Activated CD4-positive, alpha-beta T cell treated with anti-CD3 and anti-CD28 coated beads, Interleukin-2, amount 10 ng/mL, durations not matched to agents 7 days and 5 days (primary cell): ENCODE data around the gene ASPDH. TPM values are rescaled to one million over a fixed set of nuclear protein-coding genes. Genes with fewer than 3 reads are reported as not detected.
A peak's percentile ranks its signal among the peaks of the same experiment; 100 is the strongest.

Experiments used
- CTCF ChIA-PET: fragments of 350-600 bp; sonication (Branson Sonifier 250); formaldehyde crosslinking; loops from one replicate; lab custom pipeline; 2021; ENCODE audit warnings: antibody characterized with exemption; lab: Charles Lee
- POLR2A ChIA-PET: fragments of 350-600 bp; sonication (Branson Sonifier 250); formaldehyde crosslinking; loops from one replicate; lab custom pipeline; 2021; ENCODE audit warnings: antibody characterized with exemption; lab: Charles Lee
- DNase-seq: peaks from one replicate; pipeline ENCODE4 v3.0.0-alpha.2; 2020
- H3K27ac Mint-ChIP-seq: one replicate; pipeline ENCODE4 v1.8.0; 2021; ENCODE audit warnings: mild to moderate bottlenecking, moderate library complexity, mixed read lengths
- H3K27me3 Mint-ChIP-seq: one replicate; pipeline ENCODE4 v1.8.0; 2021; ENCODE audit warnings: mixed read lengths
- H3K36me3 Mint-ChIP-seq: one replicate; pipeline ENCODE4 v1.8.0; 2021; ENCODE audit warnings: low read depth, mixed read lengths
- H3K4me1 Mint-ChIP-seq: one replicate; pipeline ENCODE4 v1.8.0; 2021; ENCODE audit warnings: mixed read lengths
- H3K4me3 Mint-ChIP-seq: one replicate; pipeline ENCODE4 v1.8.0; 2021; ENCODE audit warnings: mild to moderate bottlenecking, moderate library complexity, mixed read lengths
- H3K9me3 Mint-ChIP-seq: one replicate; pipeline ENCODE4 v1.8.0; 2021; ENCODE audit warnings: mixed read lengths
- total RNA-seq, 2 experiments: library from RNA; stranded (reverse); gene quantifications; one replicate each; pipeline ENCODE4 v1.2.3, GENCODE V29; 2021

Gene ASPDH
- total RNA-seq, 2 experiments from 2014 or later = not detected

DNA sequence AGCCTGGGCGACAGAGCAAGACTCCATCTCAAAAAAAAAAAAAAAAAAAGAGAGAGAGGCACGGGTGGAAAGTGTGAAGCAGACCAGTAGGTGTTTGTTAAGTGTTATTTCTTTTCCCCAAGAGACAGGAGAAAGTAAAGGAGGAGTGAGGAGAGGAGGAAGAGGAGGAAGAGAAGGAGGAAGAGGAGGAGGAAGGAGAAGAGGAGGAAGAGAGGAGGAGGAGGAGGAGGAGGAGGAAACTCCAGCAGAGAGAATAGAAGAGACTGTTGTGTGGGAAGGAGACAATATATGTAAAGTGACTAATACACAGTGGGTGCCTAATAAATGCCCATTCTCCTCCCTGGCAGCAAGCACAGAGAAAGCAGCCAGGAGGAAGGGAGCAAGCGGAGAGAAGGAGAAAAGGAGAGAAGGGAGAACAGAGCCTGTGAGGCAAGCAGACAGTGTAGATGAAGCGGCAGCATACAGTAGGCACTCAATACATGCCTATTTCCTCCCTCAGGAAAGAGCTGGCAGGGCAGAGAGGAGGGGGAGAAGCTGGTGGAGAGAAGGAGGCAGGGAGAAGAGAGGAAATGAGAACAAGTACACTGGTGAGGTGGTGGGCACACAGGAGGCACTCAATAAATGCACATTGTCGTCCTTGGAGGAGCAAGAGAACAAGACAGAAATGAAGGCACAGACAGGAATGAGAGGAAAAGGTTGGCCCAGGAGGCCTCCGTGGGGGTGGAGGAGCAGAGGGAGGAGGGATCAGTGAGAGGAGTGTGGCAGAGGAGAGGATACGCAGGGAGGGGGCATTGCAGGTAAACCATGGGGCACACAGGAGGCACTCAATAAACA lies 19.3 kb downstream of the ASPDH start:
- no peak for DNase-seq
- Mint-ChIP-seq H3K4me3 (no peak overlapping the region), H3K27me3 (peaks cover 5% of the 10 kb centered on the region), H3K9me3 (no peaks in the 10 kb centered on the region), H3K4me1 (peaks cover 13% of the 10 kb centered on the region), H3K27ac (no peak overlapping the region), H3K36me3 (no peaks in the 10 kb centered on the region)
- CTCF ChIA-PET = no interaction called here
- POLR2A ChIA-PET = no interaction called here

DNA sequence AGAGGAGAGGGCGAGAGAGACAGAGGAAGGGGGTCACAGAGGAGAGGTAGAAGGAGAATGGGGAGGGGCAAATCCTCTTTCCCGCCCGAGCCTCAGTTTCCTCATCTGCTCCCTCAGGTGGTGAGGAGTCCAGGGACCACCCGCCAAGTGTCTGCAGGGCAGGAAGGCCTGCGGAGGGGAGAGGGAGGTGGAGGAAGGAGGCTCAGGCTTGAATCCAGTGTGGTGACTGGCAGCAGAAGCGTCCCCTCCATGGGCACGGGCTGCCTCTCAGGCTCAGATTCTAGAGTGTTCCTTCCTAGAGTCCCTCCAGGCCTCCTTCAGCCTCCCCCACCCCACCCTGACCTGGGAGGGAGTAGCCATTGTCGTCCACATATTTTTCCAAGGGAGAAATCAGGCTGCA lies 20.5 kb downstream of the ASPDH start:
- POLR2A ChIA-PET = no interaction called here
- Mint-ChIP-seq H3K27ac (no peak overlapping the region), H3K36me3 (no peaks in the 10 kb centered on the region), H3K27me3 (peaks cover 5% of the 10 kb centered on the region), H3K4me1 (peaks cover 13% of the 10 kb centered on the region), H3K4me3 (no peak overlapping the region), H3K9me3 (no peaks in the 10 kb centered on the region)
- DNase-seq = no peak
- CTCF ChIA-PET = no interaction called here

DNA sequence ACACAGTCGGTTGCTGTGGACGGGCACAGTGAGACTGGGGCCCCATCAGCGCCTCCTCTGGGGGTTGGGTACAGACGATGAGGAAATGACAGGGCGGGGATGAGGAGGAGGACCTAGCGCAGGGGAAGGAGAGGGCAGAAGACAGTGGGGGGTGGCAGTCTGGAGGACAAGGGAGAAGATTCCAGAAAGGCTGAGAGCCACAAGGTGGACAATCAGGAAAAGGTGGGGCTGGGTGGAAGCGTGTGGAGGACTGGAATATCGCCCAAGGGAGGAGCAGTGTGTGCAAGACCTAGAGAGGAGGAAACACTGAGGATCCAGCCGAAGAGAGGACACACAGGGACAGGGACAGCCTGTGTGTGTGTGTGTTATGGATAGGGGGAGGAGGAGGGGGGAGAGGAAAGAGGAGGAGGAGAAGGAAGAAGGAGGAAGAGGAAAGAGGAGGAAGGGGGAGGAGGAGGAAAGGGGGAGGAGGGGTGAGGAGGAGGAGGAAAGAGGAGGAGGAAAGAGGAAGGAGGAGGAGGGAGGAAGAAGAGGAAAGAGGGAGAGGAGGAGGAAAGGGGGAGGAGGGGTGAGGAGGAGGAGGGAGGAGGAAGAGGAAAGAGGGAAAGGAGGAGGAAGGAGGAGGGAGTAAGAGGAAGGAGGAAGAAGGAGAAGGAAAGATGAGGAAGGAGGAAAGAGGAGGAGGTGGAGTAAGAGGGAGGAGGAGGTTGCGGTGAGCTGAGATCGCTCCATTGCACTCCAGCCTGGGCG lies 21.2 kb downstream of the ASPDH start:
- CTCF ChIA-PET = no interaction called here
- peaks cover 7% of the 10 kb centered on the region for H3K27me3 Mint-ChIP-seq
- no peak overlapping the region for H3K27ac Mint-ChIP-seq

DNA sequence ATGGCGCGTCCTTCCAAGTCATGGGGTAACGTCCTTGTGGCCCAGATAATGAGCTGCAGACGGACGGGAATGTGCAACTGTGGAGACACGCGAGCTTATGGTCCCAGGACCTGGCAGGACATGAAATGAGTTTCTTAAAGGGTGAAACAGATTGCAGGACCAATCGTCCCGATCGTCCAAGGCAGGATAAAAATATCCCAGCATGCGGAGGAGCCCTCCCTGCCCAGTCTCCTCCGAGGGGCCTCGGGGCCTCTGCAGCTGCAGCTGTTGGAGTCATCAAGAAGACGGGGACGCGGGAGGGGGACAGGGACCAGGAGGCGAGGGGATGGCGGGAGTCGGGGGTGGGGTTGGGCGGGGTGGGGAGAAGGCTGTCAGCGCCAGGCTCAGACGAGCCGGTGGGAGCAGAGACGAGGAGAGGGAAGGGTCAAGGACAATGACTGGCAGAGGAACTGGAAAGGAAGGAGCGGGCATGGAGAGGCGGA lies 22.7 kb downstream of the ASPDH start:
- no peak for DNase-seq
- H3K36me3 Mint-ChIP-seq = peaks cover 3% of the 10 kb centered on the region
- H3K27me3 Mint-ChIP-seq = peaks cover 7% of the 10 kb centered on the region
- H3K4me1 Mint-ChIP-seq = peaks cover 13% of the 10 kb centered on the region
- CTCF ChIA-PET = no interaction called here
- POLR2A ChIA-PET = no interaction called here
- peaks cover 5% of the 10 kb centered on the region for H3K9me3 Mint-ChIP-seq
- no peak overlapping the region for H3K4me3 Mint-ChIP-seq
- H3K27ac Mint-ChIP-seq = no peak overlapping the region

More for the DNA sequence above, 21.2 kb downstream of the ASPDH start:
- Mint-ChIP-seq H3K9me3 (no peaks in the 10 kb centered on the region), H3K36me3 (no peaks in the 10 kb centered on the region), H3K4me3 (no peak overlapping the region), H3K4me1 (peaks cover 13% of the 10 kb centered on the region)
- no peak for DNase-seq
- POLR2A ChIA-PET = no interaction called here

DNA sequence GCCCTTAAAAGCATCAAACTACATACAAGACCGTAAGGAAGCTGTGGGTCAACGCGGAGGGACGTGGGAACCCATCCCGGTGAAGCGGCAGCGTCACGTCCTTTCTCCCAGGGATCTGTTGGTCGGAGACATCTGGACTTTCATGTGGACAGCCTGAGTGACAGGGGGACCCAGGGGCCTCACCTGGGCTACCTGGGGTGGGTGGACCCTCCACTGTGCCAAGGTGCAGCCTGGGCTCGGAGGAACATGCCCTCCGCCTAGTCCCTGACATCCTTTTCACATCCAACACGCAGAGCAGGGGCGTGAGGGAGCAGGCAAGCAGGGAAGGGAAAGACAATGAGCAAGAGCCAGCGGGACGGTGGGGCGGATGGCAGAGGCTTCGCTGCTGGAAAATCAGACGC lies 23.3 kb downstream of the ASPDH start:
- ChIA-PET POLR2A (no interaction called here), CTCF (no interaction called here)
- Mint-ChIP-seq H3K4me3 (no peak overlapping the region), H3K27ac (no peak overlapping the region), H3K27me3 (peaks cover 7% of the 10 kb centered on the region), H3K9me3 (peaks cover 5% of the 10 kb centered on the region), H3K4me1 (peaks cover 13% of the 10 kb centered on the region), H3K36me3 (peaks cover 9% of the 10 kb centered on the region)
- DNase-seq = no peak

DNA sequence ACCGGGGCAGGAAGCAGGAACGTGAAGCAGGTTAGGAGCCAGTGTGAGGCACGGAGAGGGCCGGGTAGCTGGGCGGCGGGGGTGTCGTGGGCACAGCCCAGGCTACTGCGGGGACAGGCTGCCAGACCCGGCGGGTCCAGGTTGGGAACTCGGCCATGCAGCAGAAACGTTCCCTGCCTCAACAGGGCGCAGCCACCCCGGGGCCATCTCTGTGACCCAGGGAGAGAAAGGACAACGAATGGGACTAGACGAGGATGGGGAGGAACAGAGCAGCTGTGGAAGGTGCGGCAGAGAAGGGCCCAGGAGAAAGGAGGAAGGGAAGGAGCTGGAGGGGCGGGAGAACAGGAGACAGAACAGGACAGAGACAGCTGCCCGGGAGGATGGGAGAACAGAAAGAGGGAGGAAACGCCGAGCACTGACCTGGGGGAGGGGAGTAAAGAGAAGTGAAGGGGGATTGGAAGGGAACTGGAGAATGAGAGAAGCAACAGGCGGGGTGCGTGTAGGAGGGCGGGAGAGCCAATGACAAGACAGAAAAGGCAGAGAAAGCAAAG lies 24.2 kb downstream of the ASPDH start:
- Mint-ChIP-seq H3K36me3 (peaks cover 12% of the 10 kb centered on the region), H3K27ac (no peak overlapping the region), H3K27me3 (peaks cover 7% of the 10 kb centered on the region), H3K4me1 (peaks cover 13% of the 10 kb centered on the region), H3K9me3 (peaks cover 5% of the 10 kb centered on the region), H3K4me3 (no peak overlapping the region)
- ChIA-PET POLR2A (no interaction called here), CTCF (no interaction called here)
- DNase-seq = no peak

DNA sequence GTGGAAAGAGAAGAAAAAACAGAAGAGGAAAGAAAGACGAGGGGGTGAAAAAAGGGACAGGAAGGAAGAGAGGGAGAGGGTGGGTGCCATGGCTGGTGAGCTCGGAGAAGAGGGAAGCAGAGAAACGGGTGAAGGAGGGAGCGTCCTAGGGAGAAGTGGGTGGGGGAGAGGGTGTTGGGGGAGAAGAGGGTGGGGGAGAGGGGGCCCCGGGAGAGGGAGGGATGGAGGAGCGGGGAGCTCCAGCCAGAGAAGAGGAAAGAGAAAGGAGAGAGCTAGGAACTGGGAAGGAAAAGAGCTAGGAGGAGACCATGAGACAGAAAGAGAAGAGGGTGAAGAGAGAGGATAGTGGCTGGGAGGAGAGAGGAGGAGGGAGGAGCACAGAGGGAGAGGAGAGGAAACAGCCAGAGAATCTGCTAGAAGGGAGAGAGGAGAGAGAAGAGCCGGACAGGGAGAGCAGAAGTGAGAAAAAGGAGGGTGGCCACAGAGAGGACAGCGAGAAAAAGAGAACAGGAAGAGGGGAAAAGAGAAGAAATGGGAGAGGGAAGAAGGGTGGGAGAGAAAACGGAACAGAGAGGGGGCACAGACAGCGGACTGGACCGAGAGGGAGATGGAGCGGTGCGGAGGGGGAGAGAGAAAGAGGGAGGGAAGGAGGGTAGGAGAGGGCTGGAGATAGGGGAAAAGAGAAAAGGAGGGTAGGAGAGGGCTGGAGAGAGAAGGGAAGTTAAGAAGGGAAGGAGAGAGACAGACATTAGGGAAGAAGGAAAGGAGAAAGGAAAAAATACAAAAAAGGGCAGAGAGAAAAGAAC lies 25.1 kb downstream of the ASPDH start:
- H3K4me1 Mint-ChIP-seq = peaks cover 13% of the 10 kb centered on the region
- POLR2A ChIA-PET = no interaction called here
- H3K36me3 Mint-ChIP-seq = peaks cover 12% of the 10 kb centered on the region
- CTCF ChIA-PET = no interaction called here
- H3K9me3 Mint-ChIP-seq = peaks cover 5% of the 10 kb centered on the region
- no peak overlapping the region for H3K4me3 Mint-ChIP-seq
- no peak for DNase-seq
- H3K27ac Mint-ChIP-seq = no peak overlapping the region
- H3K27me3 Mint-ChIP-seq = peaks cover 7% of the 10 kb centered on the region

DNA sequence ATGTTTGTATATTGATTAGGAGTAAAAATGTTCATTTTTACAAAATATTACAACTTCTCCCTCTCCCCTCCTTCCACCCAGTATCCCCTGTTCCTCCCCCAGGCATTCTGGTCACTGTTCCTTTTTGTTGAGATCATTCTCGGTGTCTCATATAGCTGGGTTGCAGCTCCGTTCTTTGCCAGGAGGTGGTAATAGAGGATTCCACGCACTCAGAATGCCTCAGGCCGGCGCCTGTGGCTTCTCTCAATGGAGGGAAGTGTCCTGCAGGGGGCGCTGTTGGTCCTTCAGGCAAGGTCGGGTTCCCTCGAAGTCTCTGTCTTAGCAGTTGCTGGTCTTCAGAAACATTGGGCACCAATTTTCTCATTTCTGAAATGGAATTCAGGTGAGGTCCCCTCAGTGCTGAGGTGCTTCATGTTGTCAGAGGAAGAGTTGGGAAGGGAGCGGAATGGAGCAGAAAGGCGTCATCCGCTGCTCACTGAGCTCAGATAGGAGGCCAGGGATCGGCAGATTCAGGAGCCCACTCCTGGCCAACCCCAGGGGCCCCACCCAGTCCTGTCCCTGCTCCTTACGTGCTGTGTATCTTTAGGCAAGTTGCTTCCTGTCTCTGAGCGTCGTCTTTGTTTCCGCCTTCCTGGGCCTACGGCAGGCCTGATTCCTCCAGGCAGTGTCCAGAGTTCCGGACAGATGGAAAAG lies 26.7 kb downstream of the ASPDH start:
- ChIA-PET POLR2A (no interaction called here), CTCF (no interaction called here)
- Mint-ChIP-seq H3K27me3 (peaks cover 7% of the 10 kb centered on the region), H3K36me3 (peaks cover 18% of the 10 kb centered on the region), H3K4me3 (no peak overlapping the region), H3K9me3 (peaks cover 5% of the 10 kb centered on the region), H3K27ac (no peak overlapping the region), H3K4me1 (peaks cover 8% of the 10 kb centered on the region)
- peak; percentile 55 for DNase-seq

DNA sequence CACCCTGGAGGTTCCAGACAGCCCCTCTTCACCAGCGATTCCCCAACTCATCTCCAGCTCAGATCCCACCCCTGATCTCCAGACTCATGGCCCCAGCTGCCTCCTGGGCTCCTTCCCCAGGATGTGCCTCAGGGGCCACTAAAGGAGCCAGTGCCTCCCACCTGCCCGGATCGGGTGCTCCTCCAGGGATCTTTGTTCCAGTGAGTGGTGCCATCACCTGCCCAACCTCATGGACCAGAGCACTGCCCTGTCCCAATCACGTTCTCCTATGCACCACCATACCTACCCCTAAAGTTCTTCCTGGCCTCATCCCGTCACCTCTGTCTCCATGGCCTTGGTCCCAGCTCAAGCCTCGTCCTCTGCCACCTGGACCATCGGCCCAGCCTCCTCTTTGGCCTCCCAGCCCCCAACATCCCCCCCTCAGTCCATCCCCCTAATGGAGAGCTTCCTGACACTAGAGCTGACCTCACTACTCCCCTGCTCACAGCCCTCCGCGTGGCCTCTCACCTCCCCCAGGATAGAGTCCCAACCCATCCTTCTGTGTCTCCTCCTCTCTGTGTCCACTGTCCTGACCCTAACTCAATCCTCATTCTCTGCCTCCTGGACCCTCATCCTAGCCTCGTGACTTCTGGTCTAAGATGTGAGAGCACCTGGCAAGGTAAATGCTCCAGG lies 28.3 kb downstream of the ASPDH start:
- no peak for DNase-seq
- CTCF ChIA-PET = no interaction called here
- H3K36me3 Mint-ChIP-seq = peaks cover 24% of the 10 kb centered on the region

DNA sequence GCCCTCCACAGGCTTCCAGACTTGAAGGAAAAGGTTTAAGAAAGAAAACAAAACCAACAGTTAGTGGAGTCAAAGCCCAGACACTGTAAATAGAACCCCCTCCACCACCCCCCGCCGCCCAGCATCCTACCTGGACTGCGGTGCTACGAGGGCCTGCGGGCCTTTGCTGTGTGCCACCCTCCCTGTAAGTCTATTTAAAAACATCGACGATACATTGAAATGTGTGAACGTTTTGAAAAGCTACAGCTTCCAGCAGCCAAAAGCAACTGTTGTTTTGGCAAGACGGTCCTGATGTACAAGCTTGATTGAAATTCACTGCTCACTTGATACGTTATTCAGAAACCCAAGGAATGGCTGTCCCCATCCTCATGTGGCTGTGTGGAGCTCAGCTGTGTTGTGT lies 30.8 kb downstream of the ASPDH start:
- H3K36me3 Mint-ChIP-seq = peaks cover 34% of the 10 kb centered on the region
- H3K27ac Mint-ChIP-seq = no peak overlapping the region
- no peak overlapping the region for H3K4me3 Mint-ChIP-seq
- peaks cover 5% of the 10 kb centered on the region for H3K9me3 Mint-ChIP-seq
- ChIA-PET CTCF (interaction anchor here (1.5 to 1.6 kb wide), 2 partner anchors 9 to 14 kb away, joined by 3 to 6 read pairs; no protein-coding TSS in a partner anchor), POLR2A (no interaction called here)
- H3K27me3 Mint-ChIP-seq = peaks cover 1% of the 10 kb centered on the region
- DNase-seq = no peak
- H3K4me1 Mint-ChIP-seq = peaks cover under 1% of the 10 kb centered on the region

More for the DNA sequence above, 28.3 kb downstream of the ASPDH start:
- Mint-ChIP-seq H3K27me3 (peaks cover 1% of the 10 kb centered on the region), H3K9me3 (peaks cover 5% of the 10 kb centered on the region), H3K27ac (no peak overlapping the region), H3K4me3 (no peak overlapping the region), H3K4me1 (no peaks in the 10 kb centered on the region)
- POLR2A ChIA-PET = no interaction called here

DNA sequence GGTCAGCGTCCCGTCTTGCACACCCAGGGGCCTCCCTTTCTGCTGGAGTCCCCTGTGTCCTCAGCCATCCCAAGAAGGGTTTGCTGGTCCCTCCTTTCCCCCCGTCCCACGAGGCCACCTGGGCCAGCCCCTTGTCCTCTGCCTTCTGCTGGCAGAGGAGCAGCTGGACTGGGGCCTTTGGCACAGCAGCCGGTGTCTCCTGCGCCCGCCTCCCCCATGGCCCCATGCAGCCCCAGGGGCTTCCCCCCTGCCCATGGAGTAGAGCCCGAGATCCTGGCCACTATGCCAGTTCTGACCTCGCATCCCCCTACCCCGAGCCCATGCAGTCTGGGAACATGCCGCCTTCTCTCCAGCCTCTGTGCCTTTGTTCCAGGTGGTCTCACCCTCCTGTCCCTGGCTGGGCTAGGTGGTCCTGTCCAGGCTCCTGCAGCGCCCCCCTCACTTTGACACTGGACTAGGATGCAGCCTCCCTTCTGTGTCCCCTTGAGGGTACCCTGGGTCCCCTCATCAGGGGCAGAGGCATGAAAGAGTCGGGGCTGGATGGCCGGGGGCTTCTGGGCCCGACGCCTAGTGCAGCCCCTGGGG lies 31.4 kb downstream of the ASPDH start:
- Mint-ChIP-seq H3K27me3 (no peaks in the 10 kb centered on the region), H3K36me3 (peaks cover 40% of the 10 kb centered on the region), H3K9me3 (peaks cover 5% of the 10 kb centered on the region), H3K27ac (no peak overlapping the region), H3K4me1 (peaks cover 6% of the 10 kb centered on the region), H3K4me3 (no peak overlapping the region)
- CTCF ChIA-PET = interaction anchor here (1.6 kb wide), 1 partner anchor 13 kb away, joined by 6 read pairs; no protein-coding TSS in a partner anchor
- no peak for DNase-seq
- POLR2A ChIA-PET = no interaction called here
